ENCODE data around the gene DEGS1. TPM values are rescaled to one million over a fixed set of nuclear protein-coding genes. Genes with fewer than 3 reads are reported as not detected.

Gene DEGS1
- polyA plus RNA-seq, 2 donors: 33.1 to 42.8 TPM

- 67 to 69% methylated on average over 12 of the region's 12 CpGs for WGBS, 2 donors
- no peaks in the 10 kb centered on the region for H3K4me1 ChIP-seq (ENCODE audit: control insufficient read depth in 2 of 2, insufficient read depth in 2 of 2, low read length in 1 of 2)
- H3K27ac ChIP-seq (ENCODE audit: low read depth in 2 of 2, low read length in 1 of 2): peak overlapping the region in 1 of 2 donors; percentile 15
- H3K27me3 ChIP-seq (ENCODE audit: control insufficient read depth in 1 of 2, insufficient read depth in 2 of 2, low read length in 2 of 2): no peaks in the 10 kb centered on the region
- no peaks in the 10 kb centered on the region for H3K9me3 ChIP-seq (ENCODE audit: control insufficient read depth in 2 of 2, insufficient read depth in 1 of 2, low read depth in 1 of 2, low read length in 1 of 2)
- H3K4me3 ChIP-seq (ENCODE audit: low read depth in 1 of 2, low read length in 2 of 2): no peak overlapping the region
- H3K36me3 ChIP-seq (ENCODE audit: control insufficient read depth in 2 of 2, insufficient read depth in 2 of 2, low read length in 1 of 2): peaks cover 2 to 3% of the 10 kb centered on the region in 2 donors
Measured at GRCh38 chr1:224223819-224224714, 41.0 kb downstream of the DEGS1 start.

- Histone ChIP-seq H3K27ac (ENCODE audit: low read depth in 2 of 2, low read length in 1 of 2) (no peak overlapping the region), H3K9me3 (ENCODE audit: control insufficient read depth in 2 of 2, insufficient read depth in 1 of 2, low read depth in 1 of 2, low read length in 1 of 2) (no peaks in the 10 kb centered on the region), H3K4me3 (ENCODE audit: low read depth in 1 of 2, low read length in 2 of 2) (no peak overlapping the region), H3K4me1 (ENCODE audit: control insufficient read depth in 2 of 2, insufficient read depth in 2 of 2, low read length in 1 of 2) (no peaks in the 10 kb centered on the region), H3K27me3 (ENCODE audit: control insufficient read depth in 1 of 2, insufficient read depth in 2 of 2, low read length in 2 of 2) (no peaks in the 10 kb centered on the region), H3K36me3 (ENCODE audit: control insufficient read depth in 2 of 2, insufficient read depth in 2 of 2, low read length in 1 of 2) (peaks cover 2 to 3% of the 10 kb centered on the region in 2 donors)
- WGBS, 2 donors: 87 to 89% methylated on average over 6 of the region's 6 CpGs
Measured at GRCh38 chr1:224226849-224227502, 43.9 kb downstream of the DEGS1 start.

GRCh38 chr1:224234017-224234416, 51.0 kb downstream of the DEGS1 start:
- no peaks in the 10 kb centered on the region for H3K27me3 ChIP-seq (ENCODE audit: control insufficient read depth in 1 of 2, insufficient read depth in 2 of 2, low read length in 2 of 2)
- no peak overlapping the region for H3K27ac ChIP-seq (ENCODE audit: low read depth in 2 of 2, low read length in 1 of 2)
- no peaks in the 10 kb centered on the region for H3K9me3 ChIP-seq (ENCODE audit: control insufficient read depth in 2 of 2, insufficient read depth in 1 of 2, low read depth in 1 of 2, low read length in 1 of 2)
- H3K4me3 ChIP-seq (ENCODE audit: low read depth in 1 of 2, low read length in 2 of 2): no peak overlapping the region
- H3K36me3 ChIP-seq (ENCODE audit: control insufficient read depth in 2 of 2, insufficient read depth in 2 of 2, low read length in 1 of 2): no peaks in the 10 kb centered on the region
- no peaks in the 10 kb centered on the region for H3K4me1 ChIP-seq (ENCODE audit: control insufficient read depth in 2 of 2, insufficient read depth in 2 of 2, low read length in 1 of 2)

GRCh38 chr1:224235813-224236493, 52.9 kb downstream of the DEGS1 start:
- H3K4me1 ChIP-seq (ENCODE audit: control insufficient read depth in 2 of 2, insufficient read depth in 2 of 2, low read length in 1 of 2): no peaks in the 10 kb centered on the region
- no peak overlapping the region for H3K4me3 ChIP-seq (ENCODE audit: low read depth in 1 of 2, low read length in 2 of 2)
- H3K27me3 ChIP-seq (ENCODE audit: control insufficient read depth in 1 of 2, insufficient read depth in 2 of 2, low read length in 2 of 2): no peaks in the 10 kb centered on the region
- 81 to 84% methylated on average over 2 of the region's 2 CpGs for WGBS, 2 donors
- H3K9me3 ChIP-seq (ENCODE audit: control insufficient read depth in 2 of 2, insufficient read depth in 1 of 2, low read depth in 1 of 2, low read length in 1 of 2): no peaks in the 10 kb centered on the region
- no peak overlapping the region for H3K27ac ChIP-seq (ENCODE audit: low read depth in 2 of 2, low read length in 1 of 2)
- H3K36me3 ChIP-seq (ENCODE audit: control insufficient read depth in 2 of 2, insufficient read depth in 2 of 2, low read length in 1 of 2): no peaks in the 10 kb centered on the region

- H3K27ac ChIP-seq (ENCODE audit: low read depth in 2 of 2, low read length in 1 of 2): no peak overlapping the region
- H3K36me3 ChIP-seq (ENCODE audit: control insufficient read depth in 2 of 2, insufficient read depth in 2 of 2, low read length in 1 of 2): no peaks in the 10 kb centered on the region
- WGBS, 2 donors: 81 to 88% methylated on average over 11 of the region's 11 CpGs
Measured at GRCh38 chr1:224237119-224237881, 54.3 kb downstream of the DEGS1 start.

GRCh38 chr1:224238212-224238611, 55.2 kb downstream of the DEGS1 start:
- Histone ChIP-seq H3K36me3 (ENCODE audit: control insufficient read depth in 2 of 2, insufficient read depth in 2 of 2, low read length in 1 of 2) (no peaks in the 10 kb centered on the region), H3K4me3 (ENCODE audit: low read depth in 1 of 2, low read length in 2 of 2) (no peak overlapping the region), H3K27me3 (ENCODE audit: control insufficient read depth in 1 of 2, insufficient read depth in 2 of 2, low read length in 2 of 2) (no peaks in the 10 kb centered on the region), H3K27ac (ENCODE audit: low read depth in 2 of 2, low read length in 1 of 2) (no peak overlapping the region), H3K4me1 (ENCODE audit: control insufficient read depth in 2 of 2, insufficient read depth in 2 of 2, low read length in 1 of 2) (no peaks in the 10 kb centered on the region), H3K9me3 (ENCODE audit: control insufficient read depth in 2 of 2, insufficient read depth in 1 of 2, low read depth in 1 of 2, low read length in 1 of 2) (no peaks in the 10 kb centered on the region)
- WGBS, 2 donors: 88 to 89% methylated on average over 9 of the region's 9 CpGs

More at GRCh38 chr1:224237119-224237881, 54.3 kb downstream of the DEGS1 start:
- Histone ChIP-seq H3K4me1 (ENCODE audit: control insufficient read depth in 2 of 2, insufficient read depth in 2 of 2, low read length in 1 of 2) (no peaks in the 10 kb centered on the region), H3K27me3 (ENCODE audit: control insufficient read depth in 1 of 2, insufficient read depth in 2 of 2, low read length in 2 of 2) (no peaks in the 10 kb centered on the region), H3K4me3 (ENCODE audit: low read depth in 1 of 2, low read length in 2 of 2) (no peak overlapping the region), H3K9me3 (ENCODE audit: control insufficient read depth in 2 of 2, insufficient read depth in 1 of 2, low read depth in 1 of 2, low read length in 1 of 2) (no peaks in the 10 kb centered on the region)

- Histone ChIP-seq H3K9me3 (ENCODE audit: control insufficient read depth in 2 of 2, insufficient read depth in 1 of 2, low read depth in 1 of 2, low read length in 1 of 2) (no peaks in the 10 kb centered on the region), H3K27me3 (ENCODE audit: control insufficient read depth in 1 of 2, insufficient read depth in 2 of 2, low read length in 2 of 2) (no peaks in the 10 kb centered on the region), H3K4me1 (ENCODE audit: control insufficient read depth in 2 of 2, insufficient read depth in 2 of 2, low read length in 1 of 2) (no peaks in the 10 kb centered on the region), H3K36me3 (ENCODE audit: control insufficient read depth in 2 of 2, insufficient read depth in 2 of 2, low read length in 1 of 2) (no peaks in the 10 kb centered on the region), H3K4me3 (ENCODE audit: low read depth in 1 of 2, low read length in 2 of 2) (no peak overlapping the region), H3K27ac (ENCODE audit: low read depth in 2 of 2, low read length in 1 of 2) (no peak overlapping the region)
- 82 to 85% methylated on average over 3 of the region's 3 CpGs for WGBS, 2 donors
Measured at GRCh38 chr1:224238756-224239155, 55.7 kb downstream of the DEGS1 start.
